ACC112 (cell line): Measurements from ENCODE around the gene RSF1.

Source experiments
- H2AFZ ChIP-seq: fragments of 200-600 bp; sonication (generic); one replicate; pipeline ENCODE4 v1.6.0; 2017; ENCODE audit warnings: antibody characterized with exemption, low read length; ENCODE audit not compliant: unreplicated experiment
- H3K27ac ChIP-seq: fragments of 200-600 bp; sonication (generic); 2 replicates; pipeline ENCODE4 v1.5.1; 2014; ENCODE audit warnings: low read depth, mild to moderate bottlenecking, antibody characterized with exemption, low read length, moderate library complexity
- H3K27me3 ChIP-seq: fragments of 200-600 bp; sonication (generic); 2 replicates; pipeline ENCODE4 v1.6.1; 2014; ENCODE audit warnings: mild to moderate bottlenecking, antibody characterized with exemption, low read length, moderate library complexity, mixed read lengths; ENCODE audit not compliant: insufficient read depth
- H3K36me3 ChIP-seq: fragments of 200-600 bp; sonication (generic); 2 replicates; pipeline ENCODE4 v1.6.1; 2016; ENCODE audit warnings: mild to moderate bottlenecking, antibody characterized with exemption, low read length, moderate library complexity, mixed read lengths; ENCODE audit not compliant: insufficient read depth
- H3K4me1 ChIP-seq: fragments of 200-600 bp; sonication (generic); one replicate; pipeline ENCODE4 v1.6.1; 2016; ENCODE audit warnings: low read length, mixed read lengths; ENCODE audit not compliant: insufficient read depth, unreplicated experiment, control insufficient read depth
- H3K4me3 ChIP-seq: fragments of 200-600 bp; sonication (generic); 2 replicates; pipeline ENCODE4 v1.5.1; 2014; ENCODE audit warnings: mild to moderate bottlenecking, low read depth, low read length
- H3K79me2 ChIP-seq: fragments of 200-600 bp; sonication (generic); one replicate; pipeline ENCODE4 v1.6.0; 2016; ENCODE audit warnings: low read length; ENCODE audit not compliant: control insufficient read depth, unreplicated experiment, insufficient read depth

RSF1 gene

GRCh38 chr11:77783025-77783424 lies 37.5 kb downstream of the RSF1 start:
- Histone ChIP-seq H3K4me1 (no peaks in the 10 kb centered on the region), H3K4me3 (no peak overlapping the region), H2AFZ (no peak overlapping the region), H3K36me3 (no peaks in the 10 kb centered on the region), H3K79me2 (peaks cover 62% of the 10 kb centered on the region), H3K27me3 (no peaks in the 10 kb centered on the region), H3K27ac (no peak overlapping the region)

DNA sequence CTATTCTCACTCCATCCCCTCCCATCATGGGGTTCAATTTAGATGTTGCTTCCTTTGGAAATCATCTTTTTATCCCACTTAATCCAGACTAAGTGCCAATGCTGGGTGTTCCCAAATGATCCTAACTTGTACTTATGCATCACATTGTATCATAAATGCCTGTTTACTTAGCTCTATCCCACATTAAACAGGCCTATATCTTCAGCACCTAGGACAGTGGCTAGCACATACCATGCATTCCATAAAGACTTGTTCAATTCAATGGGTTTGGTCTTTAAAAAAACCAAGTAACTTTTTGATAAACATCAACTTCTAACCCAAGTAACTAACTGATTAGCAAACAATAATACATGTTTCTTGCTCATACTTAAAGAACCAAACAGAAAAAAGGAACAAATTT lies 40.6 kb downstream of the RSF1 start:
- no peaks in the 10 kb centered on the region for H3K27me3 ChIP-seq
- no peak overlapping the region for H3K27ac ChIP-seq
- no peaks in the 10 kb centered on the region for H3K4me1 ChIP-seq
- H2AFZ ChIP-seq: no peak overlapping the region
- peaks cover 62% of the 10 kb centered on the region for H3K79me2 ChIP-seq
- H3K4me3 ChIP-seq: no peak overlapping the region
- no peaks in the 10 kb centered on the region for H3K36me3 ChIP-seq

DNA sequence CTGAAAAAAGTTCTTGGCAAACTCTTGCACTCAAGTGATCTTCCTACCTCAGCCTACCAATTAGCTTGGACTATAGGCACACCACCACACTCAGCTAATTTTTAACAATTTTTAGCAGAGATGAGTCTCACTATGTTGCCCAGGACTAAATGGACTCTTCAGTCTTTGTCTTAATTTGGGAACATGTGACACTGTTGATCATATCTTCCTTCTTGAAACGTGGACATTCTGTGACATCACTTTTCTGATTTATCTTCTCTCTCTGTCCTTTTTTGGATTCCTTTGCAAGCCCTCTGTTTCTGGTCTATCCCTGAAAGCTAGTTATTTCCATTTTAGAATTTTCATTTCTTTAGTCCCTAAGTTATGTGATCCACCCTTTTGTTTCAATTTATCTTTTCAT lies 42.0 kb downstream of the RSF1 start:
- no peaks in the 10 kb centered on the region for H3K27me3 ChIP-seq
- peaks cover 62% of the 10 kb centered on the region for H3K79me2 ChIP-seq

GRCh38 chr11:77778118-77778517 lies 42.4 kb downstream of the RSF1 start:
- no peak overlapping the region for H2AFZ ChIP-seq
- H3K4me1 ChIP-seq: no peaks in the 10 kb centered on the region
- no peak overlapping the region for H3K27ac ChIP-seq
- H3K4me3 ChIP-seq: no peak overlapping the region
- H3K27me3 ChIP-seq: no peaks in the 10 kb centered on the region
- no peaks in the 10 kb centered on the region for H3K36me3 ChIP-seq
- H3K79me2 ChIP-seq: peaks cover 61% of the 10 kb centered on the region

More for the DNA sequence above, 42.0 kb downstream of the RSF1 start:
- no peaks in the 10 kb centered on the region for H3K4me1 ChIP-seq
- H3K36me3 ChIP-seq: no peaks in the 10 kb centered on the region
- H2AFZ ChIP-seq: no peak overlapping the region
- H3K4me3 ChIP-seq: no peak overlapping the region
- H3K27ac ChIP-seq: no peak overlapping the region

- no peak overlapping the region for H3K27ac ChIP-seq
- H3K27me3 ChIP-seq: no peaks in the 10 kb centered on the region
- H3K4me1 ChIP-seq: peaks cover 1% of the 10 kb centered on the region
- no peak overlapping the region for H3K4me3 ChIP-seq
- H3K79me2 ChIP-seq: peaks cover 68% of the 10 kb centered on the region
- H2AFZ ChIP-seq: no peak overlapping the region
- H3K36me3 ChIP-seq: no peaks in the 10 kb centered on the region
Measured at GRCh38 chr11:77776455-77776854, 44.1 kb downstream of the RSF1 start.

- H3K27me3 ChIP-seq: no peaks in the 10 kb centered on the region
- peaks cover 6% of the 10 kb centered on the region for H3K4me1 ChIP-seq
- no peak overlapping the region for H3K27ac ChIP-seq
- peaks cover 69% of the 10 kb centered on the region for H3K79me2 ChIP-seq
- H3K4me3 ChIP-seq: no peak overlapping the region
- no peaks in the 10 kb centered on the region for H3K36me3 ChIP-seq
- no peak overlapping the region for H2AFZ ChIP-seq
Measured at GRCh38 chr11:77775936-77776335, 44.6 kb downstream of the RSF1 start.

DNA sequence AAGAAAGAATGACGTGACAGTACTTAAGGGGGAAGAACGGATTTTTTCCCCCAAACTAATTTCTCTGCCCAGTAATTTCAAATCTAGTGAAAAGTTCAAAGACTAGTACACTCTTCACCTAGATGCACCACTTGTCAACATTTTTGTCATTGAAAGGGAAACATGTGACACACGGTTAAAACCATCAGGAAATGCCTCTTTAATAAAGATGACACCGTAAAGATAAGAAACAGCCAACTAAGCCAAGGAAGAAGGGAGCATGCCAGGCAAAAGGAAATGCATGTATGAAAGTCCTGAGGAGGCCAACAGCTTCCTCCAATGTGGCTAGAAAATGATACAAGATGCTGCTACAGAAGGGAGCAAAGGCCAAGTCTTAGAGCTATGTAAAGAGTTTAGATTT lies 49.4 kb downstream of the RSF1 start:
- peaks cover 72% of the 10 kb centered on the region for H3K79me2 ChIP-seq
- no peak overlapping the region for H3K27ac ChIP-seq
- H3K4me1 ChIP-seq: peaks cover 7% of the 10 kb centered on the region
- H3K27me3 ChIP-seq: no peaks in the 10 kb centered on the region
- no peak overlapping the region for H2AFZ ChIP-seq
- no peak overlapping the region for H3K4me3 ChIP-seq
- H3K36me3 ChIP-seq: no peaks in the 10 kb centered on the region

DNA sequence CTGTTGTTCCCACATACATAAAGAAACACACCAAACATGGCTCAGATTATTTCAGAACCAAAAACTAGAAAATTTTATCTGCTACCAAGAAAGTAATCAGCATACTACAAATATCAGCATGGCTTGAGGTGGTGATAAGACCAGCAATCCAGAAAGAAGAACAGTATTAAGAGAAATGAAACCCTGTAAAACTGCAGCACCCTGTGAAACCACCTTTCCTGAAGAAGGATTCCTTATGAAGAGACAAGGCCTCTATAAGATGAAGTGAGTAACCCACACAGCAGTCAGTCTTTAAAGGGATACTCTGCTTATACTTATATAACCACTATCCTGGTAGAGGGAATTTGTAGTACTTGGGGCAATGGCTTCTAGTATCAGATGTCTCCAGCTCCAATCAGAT lies 49.9 kb downstream of the RSF1 start:
- Histone ChIP-seq H3K36me3 (no peaks in the 10 kb centered on the region), H2AFZ (no peak overlapping the region), H3K4me3 (no peak overlapping the region), H3K27me3 (no peaks in the 10 kb centered on the region), H3K27ac (no peak overlapping the region), H3K4me1 (peaks cover 7% of the 10 kb centered on the region), H3K79me2 (peaks cover 70% of the 10 kb centered on the region)

GRCh38 chr11:77762426-77762825 lies 58.1 kb downstream of the RSF1 start:
- H3K4me3 ChIP-seq: no peak overlapping the region
- peaks cover 29% of the 10 kb centered on the region for H3K79me2 ChIP-seq
- no peak overlapping the region for H3K27ac ChIP-seq
- no peaks in the 10 kb centered on the region for H3K4me1 ChIP-seq
- H3K36me3 ChIP-seq: peaks cover 15% of the 10 kb centered on the region
- no peak overlapping the region for H2AFZ ChIP-seq
- H3K27me3 ChIP-seq: no peaks in the 10 kb centered on the region

- no peaks in the 10 kb centered on the region for H3K27me3 ChIP-seq
- peaks cover 15% of the 10 kb centered on the region for H3K36me3 ChIP-seq
- H3K79me2 ChIP-seq: peaks cover 21% of the 10 kb centered on the region
Measured at GRCh38 chr11:77761491-77761890, 59.0 kb downstream of the RSF1 start.

GRCh38 chr11:77758331-77758730 lies 62.2 kb downstream of the RSF1 start:
- Histone ChIP-seq H3K79me2 (peaks cover 10% of the 10 kb centered on the region), H3K36me3 (peaks cover 7% of the 10 kb centered on the region), H3K4me1 (no peaks in the 10 kb centered on the region)

More at GRCh38 chr11:77761491-77761890, 59.0 kb downstream of the RSF1 start:
- no peak overlapping the region for H3K4me3 ChIP-seq
- H3K27ac ChIP-seq: no peak overlapping the region
- H3K4me1 ChIP-seq: no peaks in the 10 kb centered on the region
- H2AFZ ChIP-seq: no peak overlapping the region

More at GRCh38 chr11:77758331-77758730, 62.2 kb downstream of the RSF1 start:
- H3K27ac ChIP-seq: no peak overlapping the region
- no peaks in the 10 kb centered on the region for H3K27me3 ChIP-seq
- no peak overlapping the region for H2AFZ ChIP-seq
- no peak overlapping the region for H3K4me3 ChIP-seq
